Stimulated activated CD8-positive, alpha-beta memory T cell treated with anti-CD3 and anti-CD28 coated beads, Interleukin-12 subunit alpha, Interleukin-12 subunit beta, amount 100 ng/mL, for 4 hours (primary cell): Measurements from ENCODE around the gene PDLIM5.

Experiments
- DNase-seq: peaks from one replicate; pipeline ENCODE4 v3.0.0-alpha.2; 2020; ENCODE audit warnings: low read depth

Gene PDLIM5

GRCh38 chr4:94714365-94715160 is 262.8 kb downstream of the PDLIM5 start:
- no peak for DNase-seq

GRCh38 chr4:94715726-94716125 is 264.0 kb downstream of the PDLIM5 start:
- DNase-seq: no peak
